H1 (cell line): ENCODE data around the gene HIVEP2. TPM values are rescaled to one million over a fixed set of nuclear protein-coding genes. Genes with fewer than 3 reads are reported as not detected.

Source experiments
- ASH2L ChIP-seq: fragments of 200-600, 300-600 bp; sonication (generic); IDR thresholded peaks from one replicate; pipeline ENCODE4 v1.7.1; 2017; ENCODE audit warnings: low read length
- BACH1 ChIP-seq: IDR thresholded peaks from 2 replicates; pipeline ENCODE4 v1.6.1; 2012; ENCODE audit warnings: low read length, improper control_type of control experiment
- BRCA1 ChIP-seq: IDR thresholded peaks from 2 replicates; pipeline ENCODE4 v1.6.1; 2012; ENCODE audit warnings: low read depth, low read length, improper control_type of control experiment
- CBX8 ChIP-seq: fragments of 300-800, 300-1000 bp; sonication (generic); IDR thresholded peaks from 2 replicates; pipeline ENCODE4 v1.7.1; 2016; ENCODE audit warnings: low read depth, low read length, borderline replicate concordance
- CREB1 ChIP-seq: IDR thresholded peaks from 2 replicates; pipeline ENCODE4 v1.6.1; 2012; ENCODE audit warnings: inconsistent platforms
- EGR1 ChIP-seq: IDR thresholded peaks from 2 replicates; pipeline ENCODE4 v1.6.1; 2011; ENCODE audit warnings: low read depth, low read length, borderline replicate concordance
- EP300 ChIP-seq, 2 experiments: IDR thresholded peaks; 1 replicate in 1 of 2; 2 replicates in 1 of 2; pipeline ENCODE4 v1.6.1; 2011 to 2012; ENCODE audit warnings: low read depth in 2 of 2, low read length in 2 of 2, mild to moderate bottlenecking in 2 of 2, borderline replicate concordance in 1 of 2, inconsistent platforms in 1 of 2, moderate library complexity in 1 of 2
- HDAC6 ChIP-seq: IDR thresholded peaks from one replicate; pipeline ENCODE4 v1.7.1; 2012; ENCODE audit warnings: low read depth, mild to moderate bottlenecking, inconsistent platforms, low read length, moderate library complexity
- KDM1A ChIP-seq: fragments of 200-600, 300-600 bp; sonication (generic); IDR thresholded peaks from 2 replicates; pipeline ENCODE4 v1.7.1; 2016; ENCODE audit warnings: mild to moderate bottlenecking, low read length, borderline replicate concordance
- RAD21 ChIP-seq, 2 experiments: IDR thresholded peaks in 1 of 2; conservative IDR thresholded peaks in 1 of 2; 2 replicates each; pipeline ENCODE4 v1.6.1; 2011; ENCODE audit warnings: low read depth in 2 of 2, low read length in 2 of 2, improper control_type of control experiment in 1 of 2, inconsistent platforms in 1 of 2, mild to moderate bottlenecking in 1 of 2, moderate library complexity in 1 of 2
- RNF2 ChIP-seq: fragments of 200-900, 300-1000 bp; sonication (generic); IDR thresholded peaks from 2 replicates; pipeline ENCODE4 v1.7.1; 2016; ENCODE audit warnings: borderline replicate concordance, low read depth, mild to moderate bottlenecking, antibody characterized with exemption, low read length; ENCODE audit not compliant: poor library complexity, severe bottlenecking; ENCODE audit errors: missing control alignments
- SIN3A ChIP-seq, 2 experiments: IDR thresholded peaks in 1 of 2; conservative IDR thresholded peaks in 1 of 2; 2 replicates each; pipeline ENCODE4 v1.6.1; 2011 to 2012; ENCODE audit warnings: low read length in 2 of 2, improper control_type of control experiment in 1 of 2, low read depth in 1 of 2, mild to moderate bottlenecking in 1 of 2
- SP2 ChIP-seq: IDR thresholded peaks from 2 replicates; pipeline ENCODE4 v1.6.1; 2012; ENCODE audit warnings: mild to moderate bottlenecking, low read length, inconsistent platforms
- SP4 ChIP-seq: IDR thresholded peaks from 2 replicates; pipeline ENCODE4 v1.6.1; 2012; ENCODE audit warnings: low read length, inconsistent platforms
- TAF1 ChIP-seq: IDR thresholded peaks from 2 replicates; pipeline ENCODE4 v1.6.1; 2011; ENCODE audit warnings: mild to moderate bottlenecking, low read depth, low read length
- TEAD4 ChIP-seq: IDR thresholded peaks from 2 replicates; pipeline ENCODE4 v1.6.1; 2012; ENCODE audit warnings: low read depth, low read length, inconsistent platforms, mixed read lengths
- YY1 ChIP-seq: IDR thresholded peaks from 2 replicates; pipeline ENCODE4 v1.6.1; 2011; ENCODE audit warnings: low read depth, mild to moderate bottlenecking, low read length
- polyA plus RNA-seq, 7 experiments: library from polyadenylated mRNA; depleted of rRNA in 3 of 7; stranded (reverse) in 5 of 7; unstranded in 2 of 7; fragments of >200 nt in 5 of 7; fragments of 200-250 nt in 2 of 7; gene quantifications; 1 replicate in 5 of 7; 2 replicates in 1 of 7; 4 replicates in 1 of 7; pipeline versions ENCODE4 v1.2.1 to v1.2.3, GENCODE V29; 2011 to 2013; ENCODE audit warnings: missing spikeins in 2 of 7, mixed read lengths in 2 of 7
- total RNA-seq: library from RNA; stranded (reverse); fragmentation: NEBNext Ultra II Directional; extraction: Animal tissue kit (Norgen Biotek cat#: 25700); gene quantifications from 2 replicates; pipeline ENCODE4 v1.2.1, GENCODE V29; 2021
- TF ChIP-seq, protein P1 (sequence below): IDR thresholded peaks from 2 replicates; pipeline ENCODE4 v1.6.1; 2011; ENCODE audit warnings: low read depth, mild to moderate bottlenecking, low read length; ENCODE audit not compliant: insufficient read depth
- TF ChIP-seq, protein P2 (sequence below): IDR thresholded peaks from 2 replicates; pipeline ENCODE4 v1.6.1; 2012; ENCODE audit warnings: low read length, inconsistent platforms

The HIVEP2 gene
- total and polyA plus RNA-seq, 2 of the 8 experiments (the other 6 are each of a cell fraction or from before 2014, with no cell fraction given), result 2.2 to 6.1 TPM

DNA sequence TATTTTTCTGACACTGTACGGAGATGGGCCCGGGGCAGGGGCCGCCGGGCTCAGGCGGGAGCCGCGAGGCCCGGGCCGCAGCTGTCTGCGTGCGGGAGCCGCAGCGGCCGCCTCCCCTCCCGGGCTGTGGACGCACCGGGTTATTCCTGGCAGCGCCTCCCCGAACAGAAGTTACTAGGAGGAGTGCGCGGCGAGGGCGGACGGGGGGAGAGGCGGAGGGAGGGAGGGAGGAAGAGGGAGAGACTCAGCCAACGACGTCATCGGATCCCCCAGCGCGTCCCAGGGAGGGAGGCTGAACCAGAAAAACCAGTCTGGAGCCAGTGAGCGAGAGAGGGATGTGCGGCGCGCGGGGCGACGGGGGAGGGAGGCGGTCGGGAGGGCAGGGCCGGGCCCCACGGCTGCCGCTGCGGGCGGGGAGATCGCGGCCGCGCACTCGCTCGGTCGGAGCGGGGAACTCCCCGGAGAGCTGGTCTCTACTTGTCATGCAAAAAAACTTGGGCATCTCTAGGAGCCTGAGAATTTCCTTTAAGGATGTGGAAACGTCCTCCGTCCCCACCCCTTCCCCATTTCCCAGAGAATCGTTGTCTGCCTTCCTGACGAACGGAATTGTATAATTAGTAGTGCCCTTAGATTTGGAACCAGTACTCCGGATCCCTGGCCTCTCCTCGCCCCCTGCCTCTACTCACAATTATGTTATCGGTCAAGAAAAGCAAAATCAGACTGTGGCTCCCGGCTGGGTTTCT is 1.4 kb upstream of the HIVEP2 start (continued):
- no peak for TF ChIP-seq BRCA1
- TF ChIP-seq EGR1, result 0 out of 2 replicates have a peak, but pooled peaks have one; percentile 43
- peak; percentile 42; the same call in 1 of the 2 replicates for TF ChIP-seq BACH1
- peak; percentile 65 for TF ChIP-seq ASH2L
- peak in 1 of 2 experiments; percentile 86; a peak in 1 of 3 replicates for TF ChIP-seq EP300 (IDR thresholded peaks at IDR 0.05; ENCODE audit: borderline replicate concordance in 1 of 2, low read depth in 2 of 2, low read length in 2 of 2)
- TF ChIP-seq TEAD4, result 0 out of 2 replicates have a peak, but pooled peaks have one; percentile 52
- TF ChIP-seq, protein P1, sequence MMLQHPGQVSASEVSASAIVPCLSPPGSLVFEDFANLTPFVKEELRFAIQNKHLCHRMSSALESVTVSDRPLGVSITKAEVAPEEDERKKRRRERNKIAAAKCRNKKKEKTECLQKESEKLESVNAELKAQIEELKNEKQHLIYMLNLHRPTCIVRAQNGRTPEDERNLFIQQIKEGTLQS, result no peak
- peak; percentile 49; the same call in 1 of the 2 replicates for TF ChIP-seq YY1
- TF ChIP-seq HDAC6, result no peak
- peak; percentile 91 for TF ChIP-seq CREB1
- no peak for TF ChIP-seq SP4
- no peak for TF ChIP-seq RNF2
- TF ChIP-seq, protein P2, sequence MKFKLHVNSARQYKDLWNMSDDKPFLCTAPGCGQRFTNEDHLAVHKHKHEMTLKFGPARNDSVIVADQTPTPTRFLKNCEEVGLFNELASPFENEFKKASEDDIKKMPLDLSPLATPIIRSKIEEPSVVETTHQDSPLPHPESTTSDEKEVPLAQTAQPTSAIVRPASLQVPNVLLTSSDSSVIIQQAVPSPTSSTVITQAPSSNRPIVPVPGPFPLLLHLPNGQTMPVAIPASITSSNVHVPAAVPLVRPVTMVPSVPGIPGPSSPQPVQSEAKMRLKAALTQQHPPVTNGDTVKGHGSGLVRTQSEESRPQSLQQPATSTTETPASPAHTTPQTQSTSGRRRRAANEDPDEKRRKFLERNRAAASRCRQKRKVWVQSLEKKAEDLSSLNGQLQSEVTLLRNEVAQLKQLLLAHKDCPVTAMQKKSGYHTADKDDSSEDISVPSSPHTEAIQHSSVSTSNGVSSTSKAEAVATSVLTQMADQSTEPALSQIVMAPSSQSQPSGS, result peak; percentile 93
- TF ChIP-seq RAD21 (IDR thresholded peaks at IDR 0.05 in 1 of 2, conservative IDR thresholded peaks at IDR 0.05 in 1 of 2; ENCODE audit: low read depth in 2 of 2, low read length in 2 of 2), result 0 out of 4 replicates have a peak, but pooled peaks of 1 of the 2 experiments have one; percentile 0
- TF ChIP-seq KDM1A, result no peak
- TF ChIP-seq TAF1, result peak; percentile 76
- TF ChIP-seq SIN3A (conservative IDR thresholded peaks at IDR 0.05 in 1 of 2, IDR thresholded peaks at IDR 0.05 in 1 of 2; ENCODE audit: low read depth in 1 of 2, low read length in 2 of 2), result peak in 1 of 2 experiments; percentile 74; a peak in 1 of 4 replicates
- no peak for TF ChIP-seq SP2
- no peak for TF ChIP-seq CBX8
